ENCODE data around the gene STX12. TPM values are rescaled to one million over a fixed set of nuclear protein-coding genes. Genes with fewer than 3 reads are reported as not detected.
A peak's percentile ranks its signal among the peaks of the same experiment; 100 is the strongest.

Gene STX12
- total and polyA plus RNA-seq, 2 experiments from 2014 or later: 18.5 to 36.5 TPM

DNA sequence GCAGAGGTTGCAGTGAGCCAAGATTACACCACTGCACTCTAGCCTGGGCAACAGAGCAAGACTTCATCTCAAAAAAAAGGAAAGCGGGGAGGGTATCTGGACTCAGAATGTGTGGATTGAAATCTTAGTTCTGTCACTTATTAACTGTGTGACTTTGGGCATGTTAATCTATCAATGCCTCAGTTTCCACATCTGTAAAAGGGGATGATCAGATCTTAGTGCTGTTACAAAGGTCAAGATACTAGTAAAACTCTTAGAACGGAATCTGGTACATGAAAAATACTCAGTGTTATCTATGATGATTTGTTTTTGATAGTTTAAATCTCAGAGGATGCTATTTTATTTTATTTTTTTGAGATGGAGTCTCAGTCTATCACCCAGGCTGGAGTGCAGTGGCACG is 36.8 kb upstream of the STX12 start:
- H3K4me3 ChIP-seq: no peak overlapping the region
- TF ChIP-seq, protein P1, sequence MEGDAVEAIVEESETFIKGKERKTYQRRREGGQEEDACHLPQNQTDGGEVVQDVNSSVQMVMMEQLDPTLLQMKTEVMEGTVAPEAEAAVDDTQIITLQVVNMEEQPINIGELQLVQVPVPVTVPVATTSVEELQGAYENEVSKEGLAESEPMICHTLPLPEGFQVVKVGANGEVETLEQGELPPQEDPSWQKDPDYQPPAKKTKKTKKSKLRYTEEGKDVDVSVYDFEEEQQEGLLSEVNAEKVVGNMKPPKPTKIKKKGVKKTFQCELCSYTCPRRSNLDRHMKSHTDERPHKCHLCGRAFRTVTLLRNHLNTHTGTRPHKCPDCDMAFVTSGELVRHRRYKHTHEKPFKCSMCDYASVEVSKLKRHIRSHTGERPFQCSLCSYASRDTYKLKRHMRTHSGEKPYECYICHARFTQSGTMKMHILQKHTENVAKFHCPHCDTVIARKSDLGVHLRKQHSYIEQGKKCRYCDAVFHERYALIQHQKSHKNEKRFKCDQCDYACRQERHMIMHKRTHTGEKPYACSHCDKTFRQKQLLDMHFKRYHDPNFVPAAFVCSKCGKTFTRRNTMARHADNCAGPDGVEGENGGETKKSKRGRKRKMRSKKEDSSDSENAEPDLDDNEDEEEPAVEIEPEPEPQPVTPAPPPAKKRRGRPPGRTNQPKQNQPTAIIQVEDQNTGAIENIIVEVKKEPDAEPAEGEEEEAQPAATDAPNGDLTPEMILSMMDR (IDR thresholded peaks at IDR 0.05; ENCODE audit: low read depth, low read length): no peak
- no peaks in the 10 kb centered on the region for H3K9me3 ChIP-seq (ENCODE audit: low read depth)
- H3K4me1 ChIP-seq (ENCODE audit: low read depth): no peaks in the 10 kb centered on the region
- peaks cover 4% of the 10 kb centered on the region for H3K36me3 ChIP-seq
- no peak overlapping the region for H3K27ac ChIP-seq
- DNase-seq (ENCODE audit: low read depth in 1 of 2, low spot score in 1 of 2): no peak
- no peaks in the 10 kb centered on the region for H3K27me3 ChIP-seq

DNA sequence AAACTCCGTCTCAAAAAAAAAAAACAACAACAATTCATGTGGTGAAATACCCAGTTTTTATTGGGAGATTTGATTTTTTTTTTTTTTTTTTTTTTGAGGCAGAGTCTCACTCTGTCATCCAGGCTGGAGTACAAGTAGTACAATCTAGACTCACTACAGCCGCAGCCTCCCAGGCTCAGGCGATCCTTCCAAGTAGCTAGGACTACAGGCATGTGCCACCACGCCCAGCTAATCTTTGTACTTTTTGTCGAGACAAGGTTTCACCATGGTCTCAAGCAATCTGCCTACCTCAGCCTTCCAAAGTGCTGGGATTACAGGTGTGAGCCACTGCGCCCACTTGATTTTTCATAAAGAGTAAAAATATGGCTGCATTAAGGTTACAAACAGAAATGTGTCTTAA is 31.9 kb upstream of the STX12 start:
- TF ChIP-seq, protein P1 (IDR thresholded peaks at IDR 0.05; ENCODE audit: low read depth, low read length): no peak
- Histone ChIP-seq H3K27ac (no peak overlapping the region), H3K4me3 (no peak overlapping the region), H3K4me1 (ENCODE audit: low read depth) (no peaks in the 10 kb centered on the region), H3K27me3 (no peaks in the 10 kb centered on the region), H3K36me3 (no peaks in the 10 kb centered on the region), H3K9me3 (ENCODE audit: low read depth) (no peaks in the 10 kb centered on the region)
- no peak for DNase-seq (ENCODE audit: low read depth in 1 of 2, low spot score in 1 of 2)

DNA sequence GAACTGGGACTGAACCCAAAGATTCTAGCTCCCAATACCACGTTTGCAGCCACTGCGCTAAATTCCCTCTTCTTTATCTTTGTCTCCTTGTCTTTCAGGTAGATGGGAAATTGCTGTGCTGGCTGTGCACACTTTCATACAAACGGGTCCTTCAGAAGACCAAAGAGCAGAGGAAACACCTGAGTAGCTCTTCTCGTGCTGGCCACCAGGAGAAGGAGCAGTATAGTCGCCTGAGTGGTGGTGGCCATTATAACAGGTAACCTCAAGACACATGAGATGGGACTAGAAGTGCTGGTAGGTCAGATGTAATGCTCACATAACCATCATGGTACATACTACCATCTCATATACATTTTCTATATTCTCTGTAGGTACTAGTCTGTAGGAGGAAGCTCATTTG is 28.5 kb upstream of the STX12 start:
- no peak for DNase-seq (ENCODE audit: low read depth in 1 of 2, low spot score in 1 of 2)
- no peaks in the 10 kb centered on the region for H3K9me3 ChIP-seq (ENCODE audit: low read depth)

DNA sequence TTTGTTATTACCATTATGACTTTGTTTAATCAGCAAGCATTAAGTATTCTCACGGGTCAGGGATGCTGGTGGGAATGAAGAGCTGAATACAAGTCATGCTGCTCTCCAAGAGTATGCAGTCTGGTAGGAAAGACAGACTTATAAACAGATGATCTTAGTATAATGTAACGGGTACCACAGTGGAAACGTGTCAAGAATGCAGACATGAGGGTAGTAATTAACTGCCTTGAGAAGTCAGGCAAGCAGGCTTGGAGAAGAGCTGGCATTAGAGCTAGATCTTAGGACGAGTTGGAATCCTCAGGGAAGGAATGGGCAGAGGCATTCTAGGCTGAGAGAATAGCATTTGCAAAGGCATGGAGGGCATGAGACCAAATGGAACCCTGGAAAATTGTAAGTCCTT is 27.6 kb upstream of the STX12 start:
- TF ChIP-seq, protein P1 (IDR thresholded peaks at IDR 0.05; ENCODE audit: low read depth, low read length): no peak
- H3K36me3 ChIP-seq: peaks cover 7% of the 10 kb centered on the region
- no peak for DNase-seq (ENCODE audit: low read depth in 1 of 2, low spot score in 1 of 2)

More for the DNA sequence above, 28.5 kb upstream of the STX12 start:
- no peaks in the 10 kb centered on the region for H3K27me3 ChIP-seq
- TF ChIP-seq, protein P1 (IDR thresholded peaks at IDR 0.05; ENCODE audit: low read depth, low read length): no peak
- H3K36me3 ChIP-seq: peaks cover 7% of the 10 kb centered on the region
- H3K27ac ChIP-seq: no peak overlapping the region
- no peaks in the 10 kb centered on the region for H3K4me1 ChIP-seq (ENCODE audit: low read depth)
- no peak overlapping the region for H3K4me3 ChIP-seq

DNA sequence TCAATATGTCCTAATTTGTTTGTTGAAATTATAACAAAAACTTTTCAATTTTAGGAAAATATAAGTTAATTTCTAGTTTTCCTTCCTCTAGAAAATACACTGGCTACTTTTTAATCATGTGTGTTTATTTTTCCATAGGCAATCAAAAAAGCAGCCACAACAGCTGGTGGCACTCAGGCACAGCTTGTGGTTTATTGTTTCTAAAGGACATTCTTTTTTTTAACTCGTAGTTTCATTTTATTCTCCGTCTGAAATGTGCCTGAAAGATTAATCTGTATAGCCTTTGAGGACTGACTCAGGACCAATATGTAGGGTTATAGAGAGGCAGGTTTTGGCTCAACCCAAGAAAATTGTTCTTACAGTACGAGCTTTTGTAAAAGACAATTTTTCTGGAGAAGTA is 20.7 kb upstream of the STX12 start:
- DNase-seq (ENCODE audit: low read depth in 1 of 2, low spot score in 1 of 2): peak in 1 of 2 donors; percentile 26
- TF ChIP-seq, protein P1 (IDR thresholded peaks at IDR 0.05; ENCODE audit: low read depth, low read length): no peak
- no peaks in the 10 kb centered on the region for H3K4me1 ChIP-seq (ENCODE audit: low read depth)
- no peaks in the 10 kb centered on the region for H3K9me3 ChIP-seq (ENCODE audit: low read depth)
- peaks cover 17% of the 10 kb centered on the region for H3K36me3 ChIP-seq
- no peak overlapping the region for H3K4me3 ChIP-seq
- H3K27me3 ChIP-seq: no peaks in the 10 kb centered on the region
- H3K27ac ChIP-seq: no peak overlapping the region

More for the DNA sequence above, 27.6 kb upstream of the STX12 start:
- Histone ChIP-seq H3K9me3 (ENCODE audit: low read depth) (no peaks in the 10 kb centered on the region), H3K4me3 (no peak overlapping the region), H3K4me1 (ENCODE audit: low read depth) (no peaks in the 10 kb centered on the region), H3K27ac (no peak overlapping the region), H3K27me3 (no peaks in the 10 kb centered on the region)

DNA sequence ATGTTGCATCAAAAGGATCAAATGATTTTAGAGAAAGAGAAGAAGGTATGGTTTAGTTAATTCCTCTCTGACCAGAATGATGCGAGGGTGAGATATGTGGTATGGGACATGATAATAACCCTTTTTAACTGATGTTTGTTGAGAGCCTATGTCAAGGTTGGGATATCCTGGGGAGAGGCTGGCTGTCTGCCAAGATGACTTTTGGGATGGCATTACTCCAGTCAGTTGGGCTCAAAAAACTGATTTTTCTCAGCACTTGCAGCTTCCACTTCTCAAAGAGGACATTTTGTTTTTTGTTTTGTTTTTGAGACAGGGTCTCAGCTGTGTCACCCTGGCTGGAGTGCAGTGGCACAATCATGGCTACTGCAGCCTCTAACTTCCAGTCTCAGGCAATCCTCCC is 17.7 kb upstream of the STX12 start:
- H3K27ac ChIP-seq: no peak overlapping the region
- no peaks in the 10 kb centered on the region for H3K27me3 ChIP-seq
- H3K9me3 ChIP-seq (ENCODE audit: low read depth): no peaks in the 10 kb centered on the region
- H3K36me3 ChIP-seq: peaks cover 13% of the 10 kb centered on the region
- DNase-seq (ENCODE audit: low read depth in 1 of 2, low spot score in 1 of 2): no peak
- TF ChIP-seq, protein P1 (IDR thresholded peaks at IDR 0.05; ENCODE audit: low read depth, low read length): no peak
- no peaks in the 10 kb centered on the region for H3K4me1 ChIP-seq (ENCODE audit: low read depth)
- no peak overlapping the region for H3K4me3 ChIP-seq
